WTC11 (cell line): ENCODE measurements around the gene CXCL14.

Experiments used
- CTCF ChIP-seq: fragments of 200-600 bp; IDR thresholded peaks from 2 replicates; pipeline ENCODE4 v1.8.0; 2022; ENCODE audit warnings: antibody characterized with exemption
- FOXP4 ChIP-seq: sonication (generic); formaldehyde crosslinking; IDR thresholded peaks from 2 replicates; pipeline ENCODE4 v1.8.0; 2022; ENCODE audit warnings: mild to moderate bottlenecking, missing genetic modification reagents
- MAX ChIP-seq: sonication (generic); formaldehyde crosslinking; IDR thresholded peaks from 2 replicates; pipeline ENCODE4 v1.8.0; 2022; ENCODE audit warnings: mild to moderate bottlenecking, missing genetic modification reagents
- NFE2L1 ChIP-seq: sonication (generic); formaldehyde crosslinking; IDR thresholded peaks from 2 replicates; pipeline ENCODE4 v1.8.1; 2023; ENCODE audit warnings: missing genetic modification reagents
- OVOL2 ChIP-seq: fragments of 250-450 bp; sonication (Bioruptor Pico); IDR thresholded peaks from 2 replicates; pipeline ENCODE4 v1.9.0; 2021; ENCODE audit warnings: mild to moderate bottlenecking, borderline replicate concordance
- STAT6 ChIP-seq: sonication (generic); formaldehyde crosslinking; conservative IDR thresholded peaks from 2 replicates; pipeline ENCODE4 v1.8.1; 2023; ENCODE audit warnings: mild to moderate bottlenecking, low read depth, missing genetic modification reagents, moderate library complexity
- ZBTB21 ChIP-seq: sonication (generic); formaldehyde crosslinking; IDR thresholded peaks from 2 replicates; pipeline ENCODE4 v1.8.1; 2023; ENCODE audit warnings: mild to moderate bottlenecking, missing genetic modification reagents, borderline replicate concordance
- ZNF423 ChIP-seq: fragments of 250-450 bp; sonication (Bioruptor Pico); IDR thresholded peaks from 2 replicates; pipeline ENCODE4 v2.1.2; 2022; ENCODE audit warnings: mild to moderate bottlenecking, moderate library complexity

- TF ChIP-seq MAX (no peak), ZBTB21 (no peak), CTCF (no peak), OVOL2 (no peak), NFE2L1 (CRISPR knock-in tag) (no peak), STAT6 (no peak), FOXP4 (CRISPR knock-in tag) (no peak), ZNF423 (CRISPR knock-in tag) (no peak)
These were observed 35.1 kb downstream of the CXCL14 start for GRCh38 chr5:135543485-135544304.
